Central memory CD4-positive, alpha-beta T cell (primary cell): ENCODE results near the gene KRTAP5-1.
A peak's percentile ranks its signal among the peaks of the same experiment; 100 is the strongest.

Experiments used
- DNase-seq: peaks from one replicate; pipeline ENCODE4 v3.0.0; 2022

KRTAP5-1 gene

GRCh38 chr11:1558775-1559110 lies 26.3 kb downstream of the KRTAP5-1 start:
- no peak for DNase-seq

GRCh38 chr11:1557904-1558774 lies 26.9 kb downstream of the KRTAP5-1 start:
- DNase-seq, result no peak

- no peak for DNase-seq
These were observed 27.8 kb downstream of the KRTAP5-1 start for GRCh38 chr11:1557051-1557884.

GRCh38 chr11:1556278-1556902 lies 28.7 kb downstream of the KRTAP5-1 start:
- DNase-seq, result no peak

GRCh38 chr11:1555713-1556153 lies 29.4 kb downstream of the KRTAP5-1 start:
- no peak for DNase-seq

GRCh38 chr11:1554981-1555712 lies 29.9 kb downstream of the KRTAP5-1 start:
- no peak for DNase-seq

- DNase-seq, result no peak
These were observed 31.1 kb downstream of the KRTAP5-1 start for GRCh38 chr11:1553808-1554594.

GRCh38 chr11:1549338-1550330 lies 35.4 kb downstream of the KRTAP5-1 start:
- DNase-seq, result no peak

GRCh38 chr11:1548221-1549070 lies 36.6 kb downstream of the KRTAP5-1 start:
- no peak for DNase-seq

GRCh38 chr11:1547467-1548098 lies 37.5 kb downstream of the KRTAP5-1 start:
- no peak for DNase-seq

- peak; percentile 44 for DNase-seq
These were observed 38.3 kb downstream of the KRTAP5-1 start for GRCh38 chr11:1546536-1547466.

GRCh38 chr11:1546077-1546535 lies 39.0 kb downstream of the KRTAP5-1 start:
- DNase-seq, result no peak

- DNase-seq, result no peak
These were observed 39.7 kb downstream of the KRTAP5-1 start for GRCh38 chr11:1545432-1545831.

GRCh38 chr11:1544536-1544935 lies 40.5 kb downstream of the KRTAP5-1 start:
- no peak for DNase-seq

GRCh38 chr11:1543606-1544263 lies 41.3 kb downstream of the KRTAP5-1 start:
- no peak for DNase-seq

- no peak for DNase-seq
These were observed 42.8 kb downstream of the KRTAP5-1 start for GRCh38 chr11:1542267-1542666.
